ENCODE data around the gene TRMT5. TPM values are rescaled to one million over a fixed set of nuclear protein-coding genes. Genes with fewer than 3 reads are reported as not detected.

Gene TRMT5
- total and polyA plus RNA-seq, 10 of the 15 experiments (the other 5 are each of a cell fraction or from before 2014, with no cell fraction given) = 6.6 to 13.1 (median 9.4) TPM

DNA sequence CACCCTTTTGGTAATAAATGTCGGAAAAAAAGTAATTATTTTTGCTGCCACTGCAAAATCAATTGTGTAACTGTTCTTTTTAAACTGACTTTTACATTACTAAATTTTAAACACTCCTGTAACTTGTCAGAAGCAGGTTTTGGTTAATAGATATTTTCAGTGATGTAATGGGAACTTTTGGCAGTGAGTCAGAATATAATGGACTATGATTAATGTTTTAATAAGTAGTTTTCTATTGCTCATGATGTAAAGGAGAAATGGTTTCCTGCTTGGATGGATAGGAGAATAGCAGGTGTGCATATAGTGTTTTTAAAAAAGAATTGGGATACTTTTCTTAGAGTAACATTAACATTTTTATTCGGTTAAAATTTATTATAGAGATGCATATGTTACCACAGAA, 58.8 kb downstream of the TRMT5 start (continued):
- no peak for TF ChIP-seq FOS (IDR thresholded peaks at IDR 0.05; ENCODE audit: borderline replicate concordance, extremely low read depth, insufficient read length)
- TF ChIP-seq, protein P1, sequence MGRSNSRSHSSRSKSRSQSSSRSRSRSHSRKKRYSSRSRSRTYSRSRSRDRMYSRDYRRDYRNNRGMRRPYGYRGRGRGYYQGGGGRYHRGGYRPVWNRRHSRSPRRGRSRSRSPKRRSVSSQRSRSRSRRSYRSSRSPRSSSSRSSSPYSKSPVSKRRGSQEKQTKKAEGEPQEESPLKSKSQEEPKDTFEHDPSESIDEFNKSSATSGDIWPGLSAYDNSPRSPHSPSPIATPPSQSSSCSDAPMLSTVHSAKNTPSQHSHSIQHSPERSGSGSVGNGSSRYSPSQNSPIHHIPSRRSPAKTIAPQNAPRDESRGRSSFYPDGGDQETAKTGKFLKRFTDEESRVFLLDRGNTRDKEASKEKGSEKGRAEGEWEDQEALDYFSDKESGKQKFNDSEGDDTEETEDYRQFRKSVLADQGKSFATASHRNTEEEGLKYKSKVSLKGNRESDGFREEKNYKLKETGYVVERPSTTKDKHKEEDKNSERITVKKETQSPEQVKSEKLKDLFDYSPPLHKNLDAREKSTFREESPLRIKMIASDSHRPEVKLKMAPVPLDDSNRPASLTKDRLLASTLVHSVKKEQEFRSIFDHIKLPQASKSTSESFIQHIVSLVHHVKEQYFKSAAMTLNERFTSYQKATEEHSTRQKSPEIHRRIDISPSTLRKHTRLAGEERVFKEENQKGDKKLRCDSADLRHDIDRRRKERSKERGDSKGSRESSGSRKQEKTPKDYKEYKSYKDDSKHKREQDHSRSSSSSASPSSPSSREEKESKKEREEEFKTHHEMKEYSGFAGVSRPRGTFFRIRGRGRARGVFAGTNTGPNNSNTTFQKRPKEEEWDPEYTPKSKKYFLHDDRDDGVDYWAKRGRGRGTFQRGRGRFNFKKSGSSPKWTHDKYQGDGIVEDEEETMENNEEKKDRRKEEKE (IDR thresholded peaks at IDR 0.05) = no peak
- TF ChIP-seq, protein P2, sequence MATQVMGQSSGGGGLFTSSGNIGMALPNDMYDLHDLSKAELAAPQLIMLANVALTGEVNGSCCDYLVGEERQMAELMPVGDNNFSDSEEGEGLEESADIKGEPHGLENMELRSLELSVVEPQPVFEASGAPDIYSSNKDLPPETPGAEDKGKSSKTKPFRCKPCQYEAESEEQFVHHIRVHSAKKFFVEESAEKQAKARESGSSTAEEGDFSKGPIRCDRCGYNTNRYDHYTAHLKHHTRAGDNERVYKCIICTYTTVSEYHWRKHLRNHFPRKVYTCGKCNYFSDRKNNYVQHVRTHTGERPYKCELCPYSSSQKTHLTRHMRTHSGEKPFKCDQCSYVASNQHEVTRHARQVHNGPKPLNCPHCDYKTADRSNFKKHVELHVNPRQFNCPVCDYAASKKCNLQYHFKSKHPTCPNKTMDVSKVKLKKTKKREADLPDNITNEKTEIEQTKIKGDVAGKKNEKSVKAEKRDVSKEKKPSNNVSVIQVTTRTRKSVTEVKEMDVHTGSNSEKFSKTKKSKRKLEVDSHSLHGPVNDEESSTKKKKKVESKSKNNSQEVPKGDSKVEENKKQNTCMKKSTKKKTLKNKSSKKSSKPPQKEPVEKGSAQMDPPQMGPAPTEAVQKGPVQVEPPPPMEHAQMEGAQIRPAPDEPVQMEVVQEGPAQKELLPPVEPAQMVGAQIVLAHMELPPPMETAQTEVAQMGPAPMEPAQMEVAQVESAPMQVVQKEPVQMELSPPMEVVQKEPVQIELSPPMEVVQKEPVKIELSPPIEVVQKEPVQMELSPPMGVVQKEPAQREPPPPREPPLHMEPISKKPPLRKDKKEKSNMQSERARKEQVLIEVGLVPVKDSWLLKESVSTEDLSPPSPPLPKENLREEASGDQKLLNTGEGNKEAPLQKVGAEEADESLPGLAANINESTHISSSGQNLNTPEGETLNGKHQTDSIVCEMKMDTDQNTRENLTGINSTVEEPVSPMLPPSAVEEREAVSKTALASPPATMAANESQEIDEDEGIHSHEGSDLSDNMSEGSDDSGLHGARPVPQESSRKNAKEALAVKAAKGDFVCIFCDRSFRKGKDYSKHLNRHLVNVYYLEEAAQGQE (IDR thresholded peaks at IDR 0.05; ENCODE audit: low read depth, low read length) = no peak
- no peak for TF ChIP-seq CHD4 (IDR thresholded peaks at IDR 0.05)
- TF ChIP-seq ATF7 (IDR thresholded peaks at IDR 0.05; ENCODE audit: low read depth) = no peak

Small RNA genes lying within 50 kb of the gene (small RNA-seq; reads per million reads assigned to genes)
- not detected for gene RNU6-398P

Other genes with a start within 250 kb of the TRMT5 start
- gene MNAT1, start 246.3 kb downstream of the TRMT5 start, total RNA-seq (2014; rRNA removed) = 29.0 and 29.4 TPM in 2 replicates
- gene MNAT1, start 246.3 kb downstream of the TRMT5 start, total RNA-seq (2014; rRNA removed; fragmentation: Illumina TruSeq; extraction: Trizol) = 48.7 and 52.5 TPM in 2 replicates
- gene MNAT1, start 246.3 kb downstream of the TRMT5 start, total RNA-seq (2021) = 26.5 and 28.9 TPM in 2 replicates
- 51.7 and 68.0 TPM in 2 replicates for gene MNAT1, start 246.3 kb downstream of the TRMT5 start, polyA plus RNA-seq (2011; rRNA removed)
- 47.4 and 51.5 TPM in 2 replicates for gene MNAT1, start 246.3 kb downstream of the TRMT5 start, polyA plus RNA-seq (2014; fragmentation: Illumina TruSeq; extraction: Trizol)
- gene MNAT1, start 246.3 kb downstream of the TRMT5 start, polyA plus RNA-seq (2014; fragmentation: Nextera tagmentation; extraction: Ambion mirVana) = 10 to 100 TPM; 62.0 to 67.4 TPM
- gene MNAT1, start 246.3 kb downstream of the TRMT5 start, polyA plus RNA-seq (2014; rRNA removed) = 23.8 and 34.2 TPM in 2 replicates
- gene MNAT1, start 246.3 kb downstream of the TRMT5 start, polyA plus RNA-seq (2016; fragmentation: Nextera tagmentation; extraction: Ambion mirVana) = 10 to 100 TPM; 28.6 to 29.2 TPM
- gene SLC38A6, start 166 bp upstream of the TRMT5 start, total RNA-seq (2014; rRNA removed) = 4.3 and 5.1 TPM in 2 replicates
- 5.0 and 5.5 TPM in 2 replicates for gene SLC38A6, start 166 bp upstream of the TRMT5 start, total RNA-seq (2014; rRNA removed; fragmentation: Illumina TruSeq; extraction: Trizol)
- 3.6 and 4.5 TPM in 2 replicates for gene SLC38A6, start 166 bp upstream of the TRMT5 start, total RNA-seq (2021)
- gene SLC38A6, start 166 bp upstream of the TRMT5 start, polyA plus RNA-seq (2011; rRNA removed) = 7.0 and 12.4 TPM in 2 replicates
- gene SLC38A6, start 166 bp upstream of the TRMT5 start, polyA plus RNA-seq (2014; fragmentation: Illumina TruSeq; extraction: Trizol) = 2.6 and 4.5 TPM in 2 replicates
- 1 to 10 TPM; 2.9 TPM for gene SLC38A6, start 166 bp upstream of the TRMT5 start, polyA plus RNA-seq (2014; fragmentation: Nextera tagmentation; extraction: Ambion mirVana)
- 2.0 and 4.2 TPM in 2 replicates for gene SLC38A6, start 166 bp upstream of the TRMT5 start, polyA plus RNA-seq (2014; rRNA removed)
- gene SLC38A6, start 166 bp upstream of the TRMT5 start, polyA plus RNA-seq (2016; fragmentation: Nextera tagmentation; extraction: Ambion mirVana) = 1 to 10 TPM; 3.7 to 4.9 TPM

All from GM12878 (cell line).